Measurements from ENCODE around the gene CD4.

The CD4 gene

GRCh38 chr12:6765634-6766581 is 23.4 kb upstream of the CD4 start, which contains the start of gene PTMS:
Gene PTMS (plus strand): TSS chr12:6766363. CDS start chr12:6766706, 343 bp downstream.
- no peak for DNase-seq (ENCODE audit: low read depth)

GRCh38 chr12:6766651-6767349 is 22.5 kb upstream of the CD4 start:
- peak; percentile 30 for DNase-seq (ENCODE audit: low read depth)

DNA sequence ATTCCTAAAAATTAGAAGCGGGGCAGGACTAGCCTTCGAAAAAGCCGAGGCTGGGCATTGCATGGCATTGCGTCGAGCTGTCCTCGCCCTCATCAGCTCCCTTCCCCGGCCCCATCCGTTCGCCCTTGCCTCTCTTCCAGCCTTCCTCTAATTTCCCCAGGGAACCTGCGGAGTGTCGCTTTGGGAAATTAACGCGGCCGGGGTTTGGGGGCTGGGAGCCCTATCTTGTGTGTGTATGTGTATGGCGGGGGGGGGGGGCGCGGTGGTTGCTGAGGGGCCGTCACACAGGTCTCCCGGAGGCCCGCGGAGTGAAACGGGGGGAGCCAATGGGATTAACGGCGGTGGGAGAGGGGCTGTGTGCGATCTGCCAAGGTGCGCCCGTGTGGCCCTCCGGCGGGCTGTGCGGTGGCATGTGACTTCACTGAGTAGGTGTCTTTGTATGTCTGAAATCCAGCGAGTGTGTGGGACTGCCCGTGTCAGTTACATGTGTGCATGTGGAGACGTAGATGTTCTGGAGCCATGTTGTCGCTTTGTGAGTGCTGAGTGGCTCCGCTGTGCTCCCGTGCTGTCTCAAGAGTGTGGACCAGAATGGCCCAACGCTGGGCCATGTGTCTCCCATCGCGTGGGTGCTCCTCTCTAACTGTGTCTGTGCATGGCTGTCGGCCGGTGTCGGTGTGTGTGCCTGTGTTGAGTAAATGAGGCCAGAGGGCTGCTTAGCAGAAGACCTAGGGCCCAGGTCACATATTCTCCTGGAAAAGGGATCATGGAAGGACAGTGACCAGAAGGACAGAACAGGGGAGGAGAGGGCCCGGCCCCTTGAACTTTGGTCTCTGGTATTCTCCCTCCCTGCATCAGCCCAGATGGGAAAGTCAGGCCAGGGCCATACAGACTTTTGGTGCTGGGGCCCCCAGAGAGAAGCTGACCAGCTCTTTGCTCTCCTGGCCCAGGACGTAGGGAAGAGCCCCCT is 21.7 kb upstream of the CD4 start:
- no peak for DNase-seq (ENCODE audit: low read depth)

GRCh38 chr12:6768437-6768914 is 20.9 kb upstream of the CD4 start:
- no peak for DNase-seq (ENCODE audit: low read depth)

DNA sequence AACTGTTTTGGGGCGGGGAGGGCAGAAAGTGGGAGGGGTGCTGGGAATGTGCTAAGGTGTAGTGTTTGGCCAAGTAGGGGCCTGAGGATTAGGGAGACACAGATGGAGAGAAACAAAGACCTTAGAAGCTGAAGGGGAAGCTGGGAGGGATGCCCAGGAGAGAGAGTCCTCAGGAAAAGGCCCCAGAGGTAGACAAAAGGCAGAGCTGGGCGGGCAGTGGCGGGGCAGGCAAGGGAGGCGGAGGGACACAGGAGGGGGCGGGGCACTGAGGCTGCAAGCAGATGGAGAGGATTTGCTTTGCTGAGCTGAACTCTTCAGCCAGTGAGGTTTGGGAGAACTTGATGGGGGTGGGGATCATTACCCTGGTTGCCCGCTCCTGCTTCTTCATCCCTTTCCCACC is 20.3 kb upstream of the CD4 start:
- DNase-seq (ENCODE audit: low read depth), result no peak

GRCh38 chr12:6769666-6770065 is 19.7 kb upstream of the CD4 start:
- no peak for DNase-seq (ENCODE audit: low read depth)

DNA sequence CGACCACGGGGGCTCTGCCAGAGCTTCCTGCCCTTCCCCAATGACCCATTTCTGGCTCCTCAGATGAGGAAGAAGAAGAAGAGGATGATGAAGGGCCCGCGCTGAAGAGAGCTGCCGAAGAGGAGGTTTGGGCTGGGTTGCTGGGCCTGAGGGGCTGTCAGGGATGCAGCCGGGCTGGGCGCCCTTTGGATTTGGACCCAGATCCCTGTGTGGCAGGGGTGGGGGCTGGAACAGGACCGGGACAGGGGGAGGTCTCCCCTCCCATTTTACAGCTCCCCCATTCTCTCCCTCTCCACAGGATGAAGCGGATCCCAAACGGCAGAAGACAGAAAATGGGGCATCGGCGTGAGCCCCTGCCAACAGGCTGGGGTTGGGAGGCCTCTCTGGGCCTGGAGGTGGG is 19.2 kb upstream of the CD4 start:
- no peak for DNase-seq (ENCODE audit: low read depth)

DNA sequence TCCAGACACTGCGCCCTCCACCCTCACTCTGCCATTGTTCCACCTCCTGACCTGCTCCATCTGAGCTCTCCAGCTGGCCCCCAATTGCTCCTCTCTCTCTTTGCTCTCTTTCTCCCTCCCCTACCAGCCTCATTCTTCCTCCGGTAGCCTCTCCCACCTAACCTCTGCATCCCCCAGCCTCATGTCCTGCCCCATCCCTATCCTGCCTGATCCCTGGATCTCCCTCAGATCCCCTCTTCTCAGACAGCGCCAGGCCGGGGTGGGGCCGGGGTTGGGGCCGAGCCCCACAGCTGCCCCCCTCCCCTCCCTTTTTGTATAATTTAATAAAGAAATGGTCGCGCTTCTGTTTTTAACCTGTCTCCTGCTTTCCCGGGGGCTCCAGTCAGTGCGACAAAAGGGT is 18.7 kb upstream of the CD4 start:
- DNase-seq (ENCODE audit: low read depth), result no peak

GRCh38 chr12:6771091-6771495 is 18.2 kb upstream of the CD4 start:
- DNase-seq (ENCODE audit: low read depth), result no peak

DNA sequence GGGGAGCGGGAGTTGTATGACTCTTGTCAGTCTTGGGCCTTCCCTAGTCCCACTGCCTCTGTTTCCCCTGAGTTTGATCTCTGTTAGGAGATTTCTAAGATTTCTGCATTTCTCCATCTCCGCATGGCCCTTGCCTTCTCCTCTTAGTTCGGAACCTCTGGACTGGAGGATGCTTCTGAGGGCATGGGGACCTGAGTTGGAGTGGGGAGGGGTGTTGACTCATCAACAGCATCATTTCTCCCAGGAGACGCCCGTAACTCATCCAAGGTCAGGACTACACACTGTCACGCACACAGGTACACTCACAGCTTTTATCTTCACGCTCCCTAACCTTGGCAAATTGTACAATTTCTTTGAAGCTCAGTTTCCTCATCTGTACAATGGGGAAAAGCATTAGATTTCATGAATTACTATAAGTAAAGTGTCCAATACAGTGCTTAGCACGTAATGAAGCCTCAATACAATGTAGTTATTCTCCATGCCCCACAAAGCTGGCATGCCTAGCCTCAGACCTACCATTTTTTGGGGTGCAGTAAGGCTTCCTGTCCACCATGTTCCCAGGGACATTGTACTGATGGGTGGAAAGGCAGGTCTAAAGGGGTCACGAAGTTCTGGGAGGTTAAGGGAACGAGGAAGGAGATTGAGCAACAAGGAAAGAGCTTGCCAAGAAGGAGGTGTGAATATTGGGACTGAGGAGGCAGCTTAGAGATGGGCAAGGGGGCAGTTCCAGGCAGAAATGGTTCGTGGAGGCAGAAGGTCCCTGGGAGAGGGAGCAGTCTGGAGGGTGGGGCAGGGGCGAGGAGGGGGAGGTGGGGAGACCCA is 17.6 kb upstream of the CD4 start:
- no peak for DNase-seq (ENCODE audit: low read depth)

DNA sequence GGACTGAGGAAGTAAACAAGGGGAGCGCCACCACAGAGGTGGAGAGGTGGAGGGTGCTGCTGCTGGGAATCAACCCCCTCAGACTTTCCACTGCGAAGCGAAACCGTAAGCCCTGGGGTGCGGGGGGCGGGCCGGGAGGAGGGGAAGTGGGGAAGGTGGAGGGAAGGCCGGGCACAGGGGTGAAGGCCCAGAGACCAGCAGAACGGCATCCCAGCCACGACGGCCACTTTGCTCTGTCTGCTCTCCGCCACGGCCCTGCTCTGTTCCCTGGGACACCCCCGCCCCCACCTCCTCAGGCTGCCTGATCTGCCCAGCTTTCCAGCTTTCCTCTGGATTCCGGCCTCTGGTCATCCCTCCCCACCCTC is 17.0 kb upstream of the CD4 start, which contains the start of gene LAG3:
TSS of gene LAG3 (plus strand) at position 190 of the 365 bp plus-strand sequence. CDS start 333 bp downstream, outside the sequence.
- peak; percentile 53 for DNase-seq (ENCODE audit: low read depth)

DNA sequence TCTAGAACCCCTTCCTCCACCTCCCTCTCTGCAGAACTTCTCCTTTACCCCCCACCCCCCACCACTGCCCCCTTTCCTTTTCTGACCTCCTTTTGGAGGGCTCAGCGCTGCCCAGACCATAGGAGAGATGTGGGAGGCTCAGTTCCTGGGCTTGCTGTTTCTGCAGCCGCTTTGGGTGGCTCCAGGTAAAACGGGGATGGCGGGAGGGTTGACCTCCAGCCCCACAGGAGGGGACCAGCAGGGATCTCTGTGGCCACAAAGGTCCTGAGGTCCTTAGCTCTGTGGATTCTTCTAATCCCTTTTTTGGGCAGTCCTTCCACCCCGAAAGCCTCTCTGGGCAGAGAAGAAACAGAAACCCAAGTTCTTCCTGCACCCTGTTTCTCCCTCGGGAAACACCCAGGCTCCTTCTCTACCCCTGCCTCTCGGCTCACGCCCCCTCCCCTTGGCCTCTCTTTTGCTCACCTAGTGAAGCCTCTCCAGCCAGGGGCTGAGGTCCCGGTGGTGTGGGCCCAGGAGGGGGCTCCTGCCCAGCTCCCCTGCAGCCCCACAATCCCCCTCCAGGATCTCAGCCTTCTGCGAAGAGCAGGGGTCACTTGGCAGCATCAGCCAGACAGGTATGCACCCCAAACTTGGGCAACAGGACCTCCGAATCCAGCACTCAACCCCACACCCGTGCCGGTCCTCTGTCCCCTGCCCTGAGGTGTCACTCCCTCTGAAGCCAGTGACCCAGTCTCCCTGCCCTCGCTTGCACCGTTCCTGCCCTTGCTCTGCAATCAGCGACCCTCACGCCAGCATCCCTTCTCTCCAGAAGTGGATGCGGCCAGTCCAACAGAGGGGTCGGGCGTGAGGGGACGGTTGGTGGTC is 16.4 kb upstream of the CD4 start:
- DNase-seq (ENCODE audit: low read depth), result no peak

DNA sequence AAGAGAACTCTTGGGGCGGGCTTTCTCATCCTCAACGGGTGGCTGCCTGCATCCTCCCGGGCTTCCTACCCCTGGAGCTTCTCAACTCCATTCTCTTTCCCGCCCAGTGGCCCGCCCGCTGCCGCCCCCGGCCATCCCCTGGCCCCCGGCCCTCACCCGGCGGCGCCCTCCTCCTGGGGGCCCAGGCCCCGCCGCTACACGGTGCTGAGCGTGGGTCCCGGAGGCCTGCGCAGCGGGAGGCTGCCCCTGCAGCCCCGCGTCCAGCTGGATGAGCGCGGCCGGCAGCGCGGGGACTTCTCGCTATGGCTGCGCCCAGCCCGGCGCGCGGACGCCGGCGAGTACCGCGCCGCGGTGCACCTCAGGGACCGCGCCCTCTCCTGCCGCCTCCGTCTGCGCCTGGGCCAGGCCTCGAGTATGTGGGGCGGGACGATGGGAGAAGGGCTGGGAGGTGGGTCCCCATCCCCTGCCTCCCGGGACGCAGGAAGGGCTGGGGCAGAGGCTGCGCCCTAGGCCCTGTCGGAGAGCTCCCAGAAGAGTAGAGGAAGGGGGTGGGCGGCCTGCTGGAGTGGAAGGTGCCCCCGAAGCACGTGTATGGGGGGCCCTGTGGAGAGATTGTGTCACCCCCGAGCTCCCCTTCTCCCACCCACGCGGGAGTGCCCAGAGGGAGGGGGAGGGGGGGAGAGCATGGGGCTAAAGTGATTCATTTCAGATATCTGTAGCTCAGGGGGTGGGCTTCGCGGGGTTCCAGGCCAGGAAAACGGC is 15.6 kb upstream of the CD4 start:
- DNase-seq (ENCODE audit: low read depth), result peak; percentile 70

DNA sequence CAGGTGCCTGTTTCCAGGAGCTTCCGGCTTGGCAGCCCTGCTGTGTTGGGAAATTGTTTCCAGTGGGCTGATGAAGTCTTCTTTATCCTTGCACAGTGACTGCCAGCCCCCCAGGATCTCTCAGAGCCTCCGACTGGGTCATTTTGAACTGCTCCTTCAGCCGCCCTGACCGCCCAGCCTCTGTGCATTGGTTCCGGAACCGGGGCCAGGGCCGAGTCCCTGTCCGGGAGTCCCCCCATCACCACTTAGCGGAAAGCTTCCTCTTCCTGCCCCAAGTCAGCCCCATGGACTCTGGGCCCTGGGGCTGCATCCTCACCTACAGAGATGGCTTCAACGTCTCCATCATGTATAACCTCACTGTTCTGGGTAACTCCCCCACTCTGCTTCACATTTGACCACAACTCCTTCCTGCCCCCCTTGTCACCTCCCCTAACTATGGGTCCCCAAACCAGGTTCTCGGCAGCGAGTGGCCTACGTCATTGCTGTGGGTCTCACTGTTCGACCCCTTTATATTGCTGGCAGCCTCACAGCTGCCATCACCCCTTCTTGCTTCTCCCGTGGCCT is 14.7 kb upstream of the CD4 start:
- DNase-seq (ENCODE audit: low read depth), result peak; percentile 30

DNA sequence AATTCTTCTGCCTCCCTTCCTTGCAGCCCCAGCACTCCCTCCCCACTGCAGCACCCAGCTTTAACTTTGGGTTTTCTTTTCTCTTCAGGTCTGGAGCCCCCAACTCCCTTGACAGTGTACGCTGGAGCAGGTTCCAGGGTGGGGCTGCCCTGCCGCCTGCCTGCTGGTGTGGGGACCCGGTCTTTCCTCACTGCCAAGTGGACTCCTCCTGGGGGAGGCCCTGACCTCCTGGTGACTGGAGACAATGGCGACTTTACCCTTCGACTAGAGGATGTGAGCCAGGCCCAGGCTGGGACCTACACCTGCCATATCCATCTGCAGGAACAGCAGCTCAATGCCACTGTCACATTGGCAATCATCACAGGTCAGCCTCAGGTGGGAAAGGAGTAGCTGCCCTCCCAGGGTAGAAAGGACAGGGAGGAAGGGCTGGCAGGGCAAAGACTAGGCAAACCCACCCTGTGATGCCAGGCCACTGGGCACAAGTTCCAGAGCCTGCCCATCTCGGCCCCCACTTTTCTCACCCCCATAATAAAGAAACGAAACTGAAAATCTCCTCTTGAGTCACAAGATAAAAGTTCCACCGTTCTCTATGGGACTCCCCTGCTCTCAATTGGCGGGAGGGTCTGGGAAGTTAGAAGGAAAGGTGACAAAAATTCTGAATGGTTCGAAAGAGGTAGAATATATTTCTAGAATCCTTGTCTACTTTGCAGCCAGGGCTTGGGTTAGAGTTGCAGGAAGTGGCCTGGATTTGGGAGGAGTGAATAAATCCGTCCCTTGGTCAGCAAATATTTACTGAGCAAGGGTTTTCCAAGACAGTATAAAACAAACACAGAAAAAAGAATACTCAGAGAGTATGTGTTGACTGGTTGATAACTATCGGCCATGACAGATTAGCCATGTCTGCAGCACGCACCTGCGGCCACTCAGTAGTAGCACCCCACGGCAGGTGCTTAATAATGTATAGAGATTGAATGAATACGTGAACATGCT is 13.8 kb upstream of the CD4 start:
- DNase-seq (ENCODE audit: low read depth), result no peak

- DNase-seq (ENCODE audit: low read depth), result no peak
These were observed 11.9 kb upstream of the CD4 start for GRCh38 chr12:6777386-6777785.

GRCh38 chr12:6778217-6778573 is 11.1 kb upstream of the CD4 start:
- no peak for DNase-seq (ENCODE audit: low read depth)

Data from stimulated activated CD8-positive, alpha-beta memory T cell treated with anti-CD3 and anti-CD28 coated beads, Interleukin-12 subunit alpha, Interleukin-12 subunit beta, amount 100 ng/mL, for 4 hours (primary cell).